ENCODE data around the gene SPTLC3.

Gene SPTLC3

DNA sequence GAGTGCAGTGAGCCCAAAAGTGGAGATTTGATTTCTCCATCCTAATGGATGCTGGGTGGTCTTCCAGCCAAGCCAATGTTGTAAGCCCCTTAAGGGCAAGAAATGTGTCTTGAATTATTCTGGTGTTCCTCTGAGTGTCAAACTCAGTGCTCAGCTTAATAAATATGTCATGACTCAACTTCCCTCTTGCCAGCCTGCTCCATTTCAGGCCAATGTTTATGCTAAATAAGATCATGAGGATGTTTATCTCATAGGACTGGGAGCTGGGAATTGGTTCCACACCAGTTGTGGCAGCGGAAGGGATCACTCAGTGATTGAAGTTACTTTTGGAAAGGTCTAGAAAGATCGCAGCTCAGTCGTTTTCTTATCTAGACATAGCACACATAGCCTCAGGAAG, 121.9 kb downstream of the SPTLC3 start:
- TF ChIP-seq SIN3A (IDR thresholded peaks at IDR 0.05; ENCODE audit: borderline replicate concordance, insufficient read depth, low read length), result no peak
- no peak for TF ChIP-seq POLR2AphosphoS5 (IDR thresholded peaks at IDR 0.05; ENCODE audit: low read depth, low read length)
- TF ChIP-seq, protein P1, sequence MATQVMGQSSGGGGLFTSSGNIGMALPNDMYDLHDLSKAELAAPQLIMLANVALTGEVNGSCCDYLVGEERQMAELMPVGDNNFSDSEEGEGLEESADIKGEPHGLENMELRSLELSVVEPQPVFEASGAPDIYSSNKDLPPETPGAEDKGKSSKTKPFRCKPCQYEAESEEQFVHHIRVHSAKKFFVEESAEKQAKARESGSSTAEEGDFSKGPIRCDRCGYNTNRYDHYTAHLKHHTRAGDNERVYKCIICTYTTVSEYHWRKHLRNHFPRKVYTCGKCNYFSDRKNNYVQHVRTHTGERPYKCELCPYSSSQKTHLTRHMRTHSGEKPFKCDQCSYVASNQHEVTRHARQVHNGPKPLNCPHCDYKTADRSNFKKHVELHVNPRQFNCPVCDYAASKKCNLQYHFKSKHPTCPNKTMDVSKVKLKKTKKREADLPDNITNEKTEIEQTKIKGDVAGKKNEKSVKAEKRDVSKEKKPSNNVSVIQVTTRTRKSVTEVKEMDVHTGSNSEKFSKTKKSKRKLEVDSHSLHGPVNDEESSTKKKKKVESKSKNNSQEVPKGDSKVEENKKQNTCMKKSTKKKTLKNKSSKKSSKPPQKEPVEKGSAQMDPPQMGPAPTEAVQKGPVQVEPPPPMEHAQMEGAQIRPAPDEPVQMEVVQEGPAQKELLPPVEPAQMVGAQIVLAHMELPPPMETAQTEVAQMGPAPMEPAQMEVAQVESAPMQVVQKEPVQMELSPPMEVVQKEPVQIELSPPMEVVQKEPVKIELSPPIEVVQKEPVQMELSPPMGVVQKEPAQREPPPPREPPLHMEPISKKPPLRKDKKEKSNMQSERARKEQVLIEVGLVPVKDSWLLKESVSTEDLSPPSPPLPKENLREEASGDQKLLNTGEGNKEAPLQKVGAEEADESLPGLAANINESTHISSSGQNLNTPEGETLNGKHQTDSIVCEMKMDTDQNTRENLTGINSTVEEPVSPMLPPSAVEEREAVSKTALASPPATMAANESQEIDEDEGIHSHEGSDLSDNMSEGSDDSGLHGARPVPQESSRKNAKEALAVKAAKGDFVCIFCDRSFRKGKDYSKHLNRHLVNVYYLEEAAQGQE (IDR thresholded peaks at IDR 0.05; ENCODE audit: insufficient read depth in 1 of 2, low read depth in 2 of 2, low read length in 2 of 2), result no peak

DNA sequence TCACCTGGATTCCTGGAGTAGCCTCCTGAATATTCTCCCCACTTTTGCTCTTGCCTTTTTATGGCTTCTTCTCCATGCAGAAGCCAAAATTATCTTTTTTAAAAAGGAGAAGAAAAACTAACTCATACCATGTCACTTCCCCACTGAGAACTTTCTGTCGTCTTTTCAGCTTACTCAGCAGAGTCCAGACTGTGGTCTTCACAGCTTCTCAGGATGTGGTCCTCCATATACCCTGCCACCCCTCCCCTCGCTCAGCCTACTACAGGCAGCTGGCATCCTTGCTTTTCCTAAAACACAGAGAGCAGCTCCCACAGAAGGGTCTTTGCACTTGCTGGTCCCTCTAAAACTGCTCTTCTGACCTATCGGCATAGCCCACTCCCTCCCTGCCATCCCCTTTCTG, 122.9 kb downstream of the SPTLC3 start:
- TF ChIP-seq FOXP2 (optimal IDR thresholded peaks at IDR 0.05; ENCODE audit: borderline replicate concordance, extremely low read depth, extremely low read length, insufficient read depth) (no peak), POLR2AphosphoS5 (IDR thresholded peaks at IDR 0.05; ENCODE audit: low read depth, low read length) (no peak), SIN3A (IDR thresholded peaks at IDR 0.05; ENCODE audit: borderline replicate concordance, insufficient read depth, low read length) (no peak)
- TF ChIP-seq, protein P1 (IDR thresholded peaks at IDR 0.05; ENCODE audit: insufficient read depth in 1 of 2, low read depth in 2 of 2, low read length in 2 of 2), result no peak

DNA sequence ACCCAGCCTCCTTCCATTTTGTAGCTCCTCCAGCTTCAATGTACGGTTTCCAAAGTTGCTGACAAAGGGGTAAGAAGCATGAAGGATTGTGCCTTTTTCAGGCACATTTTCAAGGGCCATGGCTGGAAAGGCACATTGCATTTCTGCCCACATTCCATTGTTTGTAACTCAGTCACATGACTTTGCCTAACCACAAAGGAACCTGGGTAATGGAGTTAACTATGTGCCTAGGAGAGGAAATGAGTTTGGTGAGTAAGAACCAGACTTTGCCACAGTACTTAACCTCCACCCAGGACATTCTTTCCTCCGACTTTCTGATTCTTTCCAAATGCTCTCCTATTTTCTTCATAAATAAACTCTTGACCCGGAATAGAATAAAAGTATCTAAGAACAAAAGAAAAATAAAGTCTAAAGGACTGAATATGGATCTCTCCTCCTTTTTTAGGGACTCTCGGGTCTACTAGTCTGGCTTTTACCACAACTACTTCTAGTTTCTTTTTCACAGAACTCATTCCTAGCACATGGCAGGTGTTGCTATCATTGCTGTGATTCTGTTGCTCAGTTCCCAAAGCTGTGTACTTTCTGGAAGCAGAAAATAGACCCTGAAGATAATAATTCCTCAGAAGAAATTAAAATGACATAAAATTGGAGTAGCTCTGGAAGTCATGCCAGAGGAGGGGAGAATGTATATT, 130.8 kb downstream of the SPTLC3 start:
- TF ChIP-seq SIN3A (IDR thresholded peaks at IDR 0.05; ENCODE audit: borderline replicate concordance, insufficient read depth, low read length) (no peak), TAF1 (IDR thresholded peaks at IDR 0.05; ENCODE audit: borderline replicate concordance, insufficient read depth, low read length) (no peak)

DNA sequence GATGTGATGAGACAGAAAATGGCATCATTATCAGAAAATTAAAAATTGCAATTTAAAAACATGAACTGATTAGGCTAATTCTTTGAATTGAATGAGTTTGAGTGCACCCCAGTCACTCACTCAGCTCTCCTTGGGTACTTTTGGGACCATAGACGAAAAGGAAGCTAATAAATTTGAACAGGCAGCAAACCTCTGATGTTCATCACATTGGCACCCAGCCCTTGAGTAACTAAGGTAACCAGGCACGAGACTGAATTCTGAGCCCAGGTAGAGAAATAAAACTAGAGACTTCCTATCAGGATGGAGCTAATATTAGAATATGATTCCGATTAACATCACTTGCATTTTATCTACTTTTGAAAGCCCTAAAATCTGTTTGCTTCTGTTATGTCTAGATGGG, 131.4 kb downstream of the SPTLC3 start:
- TF ChIP-seq TAF1 (IDR thresholded peaks at IDR 0.05; ENCODE audit: borderline replicate concordance, insufficient read depth, low read length) (no peak), SIN3A (IDR thresholded peaks at IDR 0.05; ENCODE audit: borderline replicate concordance, insufficient read depth, low read length) (no peak), POLR2AphosphoS5 (IDR thresholded peaks at IDR 0.05; ENCODE audit: low read depth, low read length) (no peak)
- TF ChIP-seq, protein P1 (IDR thresholded peaks at IDR 0.05; ENCODE audit: insufficient read depth in 1 of 2, low read depth in 2 of 2, low read length in 2 of 2), result no peak

GRCh38 chr20:13140775-13141174, 132.0 kb downstream of the SPTLC3 start:
- TF ChIP-seq, protein P1 (IDR thresholded peaks at IDR 0.05; ENCODE audit: insufficient read depth in 1 of 2, low read depth in 2 of 2, low read length in 2 of 2), result no peak
- TF ChIP-seq SIN3A (IDR thresholded peaks at IDR 0.05; ENCODE audit: borderline replicate concordance, insufficient read depth, low read length) (no peak), FOXP2 (optimal IDR thresholded peaks at IDR 0.05; ENCODE audit: borderline replicate concordance, extremely low read depth, extremely low read length, insufficient read depth) (no peak), TAF1 (IDR thresholded peaks at IDR 0.05; ENCODE audit: borderline replicate concordance, insufficient read depth, low read length) (no peak), POLR2AphosphoS5 (IDR thresholded peaks at IDR 0.05; ENCODE audit: low read depth, low read length) (no peak)

All from PFSK-1 (cell line).